Stomach (tissue), 4 donors: ENCODE data around the gene SMYD3.

Experiments
- CTCF ChIP-seq, 7 experiments: fragments of 450-650 bp in 4 of 7; fragments of 200-600 bp in 3 of 7; sonication (generic) in 3 of 7; IDR thresholded peaks; one replicate each; pipeline ENCODE4 v1.5.1; 2016 to 2019; ENCODE audit warnings: antibody characterized with exemption in 7 of 7, control low read depth in 2 of 7, mild to moderate bottlenecking in 1 of 7
- EP300 ChIP-seq: sonication (generic); formaldehyde crosslinking; IDR thresholded peaks from one replicate; pipeline ENCODE4 v1.6.1; 2017; ENCODE audit warnings: antibody characterized with exemption
- POLR2A ChIP-seq, 4 donors: fragments of 450-650 bp; IDR thresholded peaks; one replicate each; pipeline ENCODE4 v1.6.1; 2016; ENCODE audit warnings: antibody characterized with exemption in 4 of 4, control low read depth in 2 of 4, mild to moderate bottlenecking in 1 of 4, moderate library complexity in 1 of 4
- POLR2AphosphoS5 ChIP-seq, 3 donors: sonication (generic); formaldehyde crosslinking; IDR thresholded peaks; one replicate each; pipeline ENCODE4 v1.6.1; 2016; ENCODE audit warnings: antibody characterized with exemption in 3 of 3

GRCh38 chr1:246078126-246078887 lies 428.8 kb downstream of the SMYD3 start:
- TF ChIP-seq EP300 = no peak
- TF ChIP-seq CTCF (IDR thresholded peaks at IDR 0.05) = no peak
- no peak for TF ChIP-seq POLR2A (IDR thresholded peaks at IDR 0.05)
- TF ChIP-seq POLR2AphosphoS5 (IDR thresholded peaks at IDR 0.05) = no peak
